CD14-positive monocyte (primary cell): ENCODE data around the gene SART1. TPM values are rescaled to one million over a fixed set of nuclear protein-coding genes. Genes with fewer than 3 reads are reported as not detected.
A peak's percentile ranks its signal among the peaks of the same experiment; 100 is the strongest.

Source experiments
- DNase-seq, 3 donors: peaks; one replicate each; pipeline ENCODE4 v3.0.0-alpha.2; 2011 to 2022
- H2AFZ ChIP-seq: 2 replicates; pipeline ENCODE4 v1.6.0; 2012; ENCODE audit warnings: mild to moderate bottlenecking, low read depth, low read length, inconsistent platforms; ENCODE audit not compliant: insufficient read depth, poor library complexity, severe bottlenecking
- H3K27ac ChIP-seq, 2 donors: 1 replicate in 1 of 2; 2 replicates in 1 of 2; pipeline ENCODE4 v1.5.1; 2012 to 2013; ENCODE audit warnings: low read length in 2 of 2, control low read depth in 1 of 2, inconsistent platforms in 1 of 2, low read depth in 1 of 2, mild to moderate bottlenecking in 1 of 2
- H3K27me3 ChIP-seq, 2 donors: one replicate each; pipeline versions ENCODE4 v1.6.0 to v1.6.1; 2011 to 2013; ENCODE audit warnings: low read length in 2 of 2; ENCODE audit not compliant: control insufficient read depth in 2 of 2, insufficient read depth in 2 of 2
- H3K36me3 ChIP-seq, 2 donors: replicated peaks in 1 of 2; 1 replicate in 1 of 2; 2 replicates in 1 of 2; pipeline versions ENCODE4 v1.5.1 to v1.6.1; 2012 to 2013; ENCODE audit warnings: low read length in 2 of 2, control low read depth in 1 of 2, inconsistent platforms in 1 of 2, mild to moderate bottlenecking in 1 of 2; ENCODE audit not compliant: insufficient read depth in 2 of 2, control insufficient read depth in 1 of 2
- H3K4me1 ChIP-seq, 2 donors: 1 replicate in 1 of 2; 2 replicates in 1 of 2; pipeline versions ENCODE4 v1.5.1 to v1.6.1; 2012 to 2013; ENCODE audit warnings: low read length in 2 of 2, control low read depth in 1 of 2, inconsistent platforms in 1 of 2, mild to moderate bottlenecking in 1 of 2, moderate library complexity in 1 of 2; ENCODE audit not compliant: insufficient read depth in 2 of 2, control insufficient read depth in 1 of 2
- H3K4me2 ChIP-seq: replicated peaks from 2 replicates; pipeline ENCODE3; 2012; ENCODE audit warnings: low read length, moderate library complexity, mild to moderate bottlenecking; ENCODE audit not compliant: poor library complexity, severe bottlenecking; ENCODE audit errors: extremely low read depth
- H3K4me3 ChIP-seq, 3 experiments: fragments of 200-600 bp in 1 of 3; sonication (generic) in 1 of 3; replicated peaks in 1 of 3; 1 replicate in 2 of 3; 2 replicates in 1 of 3; pipeline ENCODE4 v1.5.1; 2011 to 2013; ENCODE audit warnings: low read length in 3 of 3, mild to moderate bottlenecking in 3 of 3, control low read depth in 2 of 3, low read depth in 2 of 3, inconsistent platforms in 1 of 3, moderate library complexity in 1 of 3
- H3K79me2 ChIP-seq: 2 replicates; pipeline ENCODE4 v1.6.0; 2012; ENCODE audit warnings: mild to moderate bottlenecking, control low read depth, inconsistent platforms, low read length, moderate library complexity; ENCODE audit not compliant: insufficient read depth
- H3K9ac ChIP-seq: 2 replicates; pipeline ENCODE4 v1.6.0; 2017; ENCODE audit warnings: low read length, mild to moderate bottlenecking; ENCODE audit not compliant: insufficient read depth, poor library complexity, severe bottlenecking
- H3K9me3 ChIP-seq, 2 donors: replicated peaks in 1 of 2; 1 replicate in 1 of 2; 2 replicates in 1 of 2; pipeline versions ENCODE4 v1.5.1 to v1.6.1; 2012 to 2013; ENCODE audit warnings: low read length in 2 of 2, control low read depth in 1 of 2; ENCODE audit not compliant: control insufficient read depth in 1 of 2, insufficient read depth in 1 of 2
- H4K20me1 ChIP-seq: 2 replicates; pipeline ENCODE4 v1.6.0; 2012; ENCODE audit warnings: mild to moderate bottlenecking, low read length, control low read depth, moderate library complexity; ENCODE audit not compliant: insufficient read depth
- H3K27ac Mint-ChIP-seq, 7 donors: one replicate each; pipeline ENCODE4 v1.8.0; 2020; ENCODE audit warnings: mild to moderate bottlenecking in 7 of 7, mixed read lengths in 7 of 7, moderate library complexity in 6 of 7, inconsistent platforms in 2 of 7
- H3K27me3 Mint-ChIP-seq, 3 donors: one replicate each; pipeline ENCODE4 v1.8.0; 2021 to 2022; ENCODE audit warnings: low read depth in 3 of 3, mild to moderate bottlenecking in 3 of 3, mixed read lengths in 3 of 3, moderate library complexity in 3 of 3, inconsistent platforms in 1 of 3
- H3K36me3 Mint-ChIP-seq, 2 donors: one replicate each; pipeline ENCODE4 v1.8.0; 2020; ENCODE audit warnings: mixed read lengths in 2 of 2, inconsistent platforms in 1 of 2, mild to moderate bottlenecking in 1 of 2
- H3K4me1 Mint-ChIP-seq: one replicate; pipeline ENCODE4 v1.8.0; 2020; ENCODE audit warnings: mild to moderate bottlenecking, mixed read lengths
- H3K4me3 Mint-ChIP-seq, 2 donors: one replicate each; pipeline ENCODE4 v1.8.0; 2020; ENCODE audit warnings: mild to moderate bottlenecking in 2 of 2, mixed read lengths in 2 of 2, moderate library complexity in 1 of 2
- H3K9me3 Mint-ChIP-seq, 7 donors: one replicate each; pipeline ENCODE4 v1.8.0; 2020 to 2022; ENCODE audit warnings: mixed read lengths in 7 of 7, mild to moderate bottlenecking in 6 of 7, moderate library complexity in 6 of 7, inconsistent platforms in 2 of 7
- WGBS: methylation state at CpG from one replicate; pipeline ENCODE4 v1.1.5; 2013; ENCODE audit warnings: missing lambda C conversion rate; ENCODE audit not compliant: insufficient coverage; 5-methylcytosine and 5-hydroxymethylcytosine counted together
- intact Hi-C, 2 donors: fragments of 100-400 bp; cut with micrococcal nuclease; formaldehyde crosslinking; loops; one replicate each; pipeline versions ENCODE4 v1.15.0 to v1.15.1; 2023
- polyA plus RNA-seq, 3 donors: library from polyadenylated mRNA; depleted of rRNA in 1 of 3; unstranded in 2 of 3; stranded (reverse) in 1 of 3; fragments of 300-500 nt in 2 of 3; fragments of >200 nt in 1 of 3; fragmentation: Illumina TruSeq in 2 of 3; gene quantifications; 1 replicate in 2 of 3; 2 replicates in 1 of 3; pipeline ENCODE4 v1.2.3, GENCODE V29; 2012 to 2021
- TF ChIP-seq, protein P1 (sequence below): fragments of 200-600 bp; IDR thresholded peaks from one replicate; pipeline ENCODE4 v1.8.0; 2022; ENCODE audit warnings: antibody characterized with exemption, mild to moderate bottlenecking

SART1 gene
- polyA plus RNA-seq, 3 donors, result 8.9 to 52.8 (median 16.1) TPM

DNA sequence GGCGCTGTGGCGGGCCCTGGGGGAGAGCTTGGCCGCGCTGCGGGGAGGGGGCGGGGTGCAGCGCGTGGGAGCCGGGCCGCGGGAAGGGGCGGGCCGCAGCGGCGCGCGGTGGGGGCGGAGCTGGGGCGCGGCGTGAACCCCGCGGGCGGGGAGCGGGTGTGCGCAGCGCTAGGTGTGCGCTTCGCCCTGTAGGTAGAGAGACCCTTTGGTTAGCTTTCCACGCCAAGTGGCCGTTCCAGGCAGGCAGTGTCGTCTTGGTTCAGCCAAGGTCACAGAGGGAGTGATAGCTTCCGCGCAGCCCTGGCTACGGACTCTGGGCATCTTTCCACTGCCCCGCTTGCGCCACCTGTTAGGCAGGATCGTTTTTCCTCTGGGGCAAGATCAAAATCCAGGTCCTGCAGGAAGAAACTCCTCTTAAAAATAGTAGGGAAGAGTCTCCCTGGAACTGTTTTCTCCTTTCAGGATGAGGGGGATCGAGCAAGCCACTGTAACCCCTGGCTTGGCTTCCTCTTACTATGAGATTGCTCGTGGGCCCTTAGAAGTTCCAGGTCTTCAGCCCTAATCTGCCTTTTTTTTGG is 41.2 kb downstream of the SART1 start:
- no peak for DNase-seq
- peaks cover 36 to 57% of the 10 kb centered on the region in 2 donors for H3K36me3 Mint-ChIP-seq
- TF ChIP-seq, protein P1, sequence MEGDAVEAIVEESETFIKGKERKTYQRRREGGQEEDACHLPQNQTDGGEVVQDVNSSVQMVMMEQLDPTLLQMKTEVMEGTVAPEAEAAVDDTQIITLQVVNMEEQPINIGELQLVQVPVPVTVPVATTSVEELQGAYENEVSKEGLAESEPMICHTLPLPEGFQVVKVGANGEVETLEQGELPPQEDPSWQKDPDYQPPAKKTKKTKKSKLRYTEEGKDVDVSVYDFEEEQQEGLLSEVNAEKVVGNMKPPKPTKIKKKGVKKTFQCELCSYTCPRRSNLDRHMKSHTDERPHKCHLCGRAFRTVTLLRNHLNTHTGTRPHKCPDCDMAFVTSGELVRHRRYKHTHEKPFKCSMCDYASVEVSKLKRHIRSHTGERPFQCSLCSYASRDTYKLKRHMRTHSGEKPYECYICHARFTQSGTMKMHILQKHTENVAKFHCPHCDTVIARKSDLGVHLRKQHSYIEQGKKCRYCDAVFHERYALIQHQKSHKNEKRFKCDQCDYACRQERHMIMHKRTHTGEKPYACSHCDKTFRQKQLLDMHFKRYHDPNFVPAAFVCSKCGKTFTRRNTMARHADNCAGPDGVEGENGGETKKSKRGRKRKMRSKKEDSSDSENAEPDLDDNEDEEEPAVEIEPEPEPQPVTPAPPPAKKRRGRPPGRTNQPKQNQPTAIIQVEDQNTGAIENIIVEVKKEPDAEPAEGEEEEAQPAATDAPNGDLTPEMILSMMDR, result no peak
- H3K4me1 Mint-ChIP-seq, result peaks cover 18% of the 10 kb centered on the region
- Histone ChIP-seq H3K4me2 (peak overlapping the region; percentile 89), H3K36me3 (peaks cover 34 to 53% of the 10 kb centered on the region in 2 donors), H3K9me3 (no peaks in the 10 kb centered on the region), H2AFZ (peak overlapping the region; percentile 93), H3K27me3 (no peaks in the 10 kb centered on the region), H4K20me1 (peaks cover 28% of the 10 kb centered on the region), H3K27ac (peak overlapping the region; percentile 92 to 95), H3K79me2 (peaks cover 45% of the 10 kb centered on the region), H3K4me3 (peak overlapping the region; percentile 62 to 97 (median 95)), H3K9ac (peak overlapping the region; percentile 86), H3K4me1 (peaks cover 16 to 27% of the 10 kb centered on the region in 2 donors)
- peak overlapping the region; percentile 97 to 98 for H3K4me3 Mint-ChIP-seq
- WGBS, result under 1% methylated on average over 37 of the region's 40 CpGs
- intact Hi-C loops, result loop anchor here (2.0 to 5.0 kb wide), 3 partner anchors 20 to 40 kb away; partner anchors contain the start of gene SART1 (in 1 of the 2)
- no peaks in the 10 kb centered on the region for H3K9me3 Mint-ChIP-seq
- no peaks in the 10 kb centered on the region for H3K27me3 Mint-ChIP-seq
- peak overlapping the region; percentile 98 to 100 (median 100) for H3K27ac Mint-ChIP-seq

- Mint-ChIP-seq H3K4me3 (peak overlapping the region; percentile 97 to 98), H3K9me3 (no peaks in the 10 kb centered on the region)
- H3K9ac ChIP-seq, result peak overlapping the region; percentile 86
These were observed 41.8 kb downstream of the SART1 start for GRCh38 chr11:66003291-66003690.

More at GRCh38 chr11:66003291-66003690, 41.8 kb downstream of the SART1 start:
- no peaks in the 10 kb centered on the region for H3K27me3 ChIP-seq
- peak overlapping the region; percentile 93 for H2AFZ ChIP-seq
- peak overlapping the region; percentile 89 for H3K4me2 ChIP-seq
- TF ChIP-seq, protein P1, result no peak
- Mint-ChIP-seq H3K36me3 (peaks cover 30 to 52% of the 10 kb centered on the region in 2 donors), H3K27me3 (peaks cover 0 to 2% (median 0%) of the 10 kb centered on the region in 3 donors), H3K4me1 (peaks cover 18% of the 10 kb centered on the region), H3K27ac (peak overlapping the region in 6 of 7 donors; percentile 66 to 98 (median 87))
- intact Hi-C loops, result loop anchor here (2.0 to 5.0 kb wide), 3 partner anchors 20 to 41 kb away; partner anchors contain the start of gene SART1 (in 1 of the 2)
- H3K79me2 ChIP-seq, result peaks cover 45% of the 10 kb centered on the region
- H3K9me3 ChIP-seq, result no peaks in the 10 kb centered on the region
- no peak for DNase-seq
- H3K27ac ChIP-seq, result peak overlapping the region in 1 of 2 donors; percentile 92
- peaks cover 30 to 48% of the 10 kb centered on the region in 2 donors for H3K36me3 ChIP-seq
- peaks cover 16 to 27% of the 10 kb centered on the region in 2 donors for H3K4me1 ChIP-seq
- WGBS, result 73% methylated on average over 5 of the region's 6 CpGs
- peaks cover 25% of the 10 kb centered on the region for H4K20me1 ChIP-seq
- H3K4me3 ChIP-seq, result peak overlapping the region in 2 of 3 experiments; percentile 95 to 97
